Activated naive CD4-positive, alpha-beta T cell treated with anti-CD3 and anti-CD28 coated beads, Interleukin-2, amount 50 U/mL, for 72 hours (primary cell): ENCODE data around the gene JCHAIN. TPM values are rescaled to one million over a fixed set of nuclear protein-coding genes. Genes with fewer than 3 reads are reported as not detected.
"Not testable (repeated sequence)": the region's sequence is repeated elsewhere in the genome, so short reads cannot be mapped to it uniquely, and the experiment has no call there.

Experiments
- ATAC-seq, 2 donors: fragments of 150-1000 bp; cut with Tn5 transposase; 2 replicates each; pipeline ENCODE4 v1.10.0; 2021; ENCODE audit warnings: mild to moderate bottlenecking in 2 of 2, moderate library complexity in 2 of 2
- DNase-seq, 2 donors: peaks; one replicate each; pipeline ENCODE4 v3.0.0; 2021 to 2022; ENCODE audit warnings: low spot score in 2 of 2
- H3K27ac Mint-ChIP-seq, 2 donors: one replicate each; pipeline ENCODE4 v1.8.0; 2022; ENCODE audit warnings: mild to moderate bottlenecking in 2 of 2, mixed read lengths in 2 of 2
- H3K36me3 Mint-ChIP-seq, 2 donors: one replicate each; pipeline ENCODE4 v1.8.0; 2022; ENCODE audit warnings: mixed read lengths in 2 of 2
- H3K9me3 Mint-ChIP-seq, 2 donors: one replicate each; pipeline ENCODE4 v1.8.0; 2022; ENCODE audit warnings: mixed read lengths in 2 of 2
- total RNA-seq, 2 donors: library from RNA; stranded (reverse); gene quantifications; one replicate each; pipeline ENCODE4 v1.2.3, GENCODE V29; 2022

Gene JCHAIN
- total RNA-seq, 2 donors from 2014 or later, result 0.68 TPM; not detected in 1

GRCh38 chr4:70701271-70701670 is 35.0 kb upstream of the JCHAIN start:
- Mint-ChIP-seq H3K36me3 (peaks cover 0 to 5% of the 10 kb centered on the region in 2 donors), H3K9me3 (no peaks in the 10 kb centered on the region), H3K27ac (no peak overlapping the region)
- ATAC-seq (no peak), DNase-seq (no peak)

GRCh38 chr4:70700712-70701111 is 34.4 kb upstream of the JCHAIN start:
- Mint-ChIP-seq H3K36me3 (peaks cover 0 to 2% of the 10 kb centered on the region in 2 donors), H3K27ac (no peak overlapping the region)

GRCh38 chr4:70698435-70698834 is 32.1 kb upstream of the JCHAIN start:
- not testable (repeated sequence) for H3K27ac Mint-ChIP-seq, H3K36me3 Mint-ChIP-seq, DNase-seq, ATAC-seq, H3K9me3 Mint-ChIP-seq

More at GRCh38 chr4:70700712-70701111, 34.4 kb upstream of the JCHAIN start:
- DNase-seq, result no peak
- no peaks in the 10 kb centered on the region for H3K9me3 Mint-ChIP-seq
- ATAC-seq, result no peak

- H3K27ac Mint-ChIP-seq, H3K9me3 Mint-ChIP-seq, ATAC-seq, DNase-seq: not testable (repeated sequence)
- H3K36me3 Mint-ChIP-seq, result peaks cover 9 to 11% of the 10 kb centered on the region in 2 donors
Measured at GRCh38 chr4:70694633-70695032, 28.3 kb upstream of the JCHAIN start.

GRCh38 chr4:70691661-70692060 is 25.4 kb upstream of the JCHAIN start:
- no peak for DNase-seq
- Mint-ChIP-seq H3K9me3 (no peaks in the 10 kb centered on the region), H3K36me3 (peaks cover 25 to 26% of the 10 kb centered on the region in 2 donors), H3K27ac (no peak overlapping the region)
- no peak for ATAC-seq

GRCh38 chr4:70688795-70689231 is 22.5 kb upstream of the JCHAIN start:
- peak; percentile 12 to 36 for ATAC-seq
- H3K9me3 Mint-ChIP-seq, result no peaks in the 10 kb centered on the region
- DNase-seq, result no peak
- H3K36me3 Mint-ChIP-seq, result peaks cover 25 to 26% of the 10 kb centered on the region in 2 donors
- peak overlapping the region; percentile 94 to 100 for H3K27ac Mint-ChIP-seq

GRCh38 chr4:70687821-70688794 is 21.8 kb upstream of the JCHAIN start, which contains the start of gene UTP3:
Gene UTP3 (plus strand): TSS chr4:70688532. CDS start chr4:70688678, 146 bp downstream.
- peaks cover 25 to 26% of the 10 kb centered on the region in 2 donors for H3K36me3 Mint-ChIP-seq
- ATAC-seq (peak; percentile 88 to 93), DNase-seq (peak; percentile 89 to 94)
- peak within 1 kb of the TSS; percentile 94 to 100 for H3K27ac Mint-ChIP-seq
- H3K9me3 Mint-ChIP-seq, result no peaks in the 10 kb centered on the region

- peak in 1 of 2 donors; percentile 0 for ATAC-seq
- H3K27ac Mint-ChIP-seq, result peak overlapping the region; percentile 94 to 100
- DNase-seq, result no peak
- no peaks in the 10 kb centered on the region for H3K9me3 Mint-ChIP-seq
- H3K36me3 Mint-ChIP-seq, result peaks cover 25 to 26% of the 10 kb centered on the region in 2 donors
Measured at GRCh38 chr4:70687392-70687791, 21.1 kb upstream of the JCHAIN start.

- ATAC-seq, H3K9me3 Mint-ChIP-seq, H3K27ac Mint-ChIP-seq, DNase-seq, H3K36me3 Mint-ChIP-seq: not testable (repeated sequence)
Measured at GRCh38 chr4:70682142-70682541, 15.8 kb upstream of the JCHAIN start.

- no peak for DNase-seq
- ATAC-seq, result no peak
- Mint-ChIP-seq H3K9me3 (no peaks in the 10 kb centered on the region), H3K27ac (no peak overlapping the region), H3K36me3 (no peaks in the 10 kb centered on the region)
Measured at GRCh38 chr4:70681704-70682103, 15.4 kb upstream of the JCHAIN start.

GRCh38 chr4:70680934-70681333 is 14.6 kb upstream of the JCHAIN start:
- ATAC-seq, result no peak
- Mint-ChIP-seq H3K9me3 (no peaks in the 10 kb centered on the region), H3K27ac (no peak overlapping the region), H3K36me3 (no peaks in the 10 kb centered on the region)
- DNase-seq, result no peak

- ATAC-seq (no peak), DNase-seq (no peak)
- Mint-ChIP-seq H3K9me3 (no peaks in the 10 kb centered on the region), H3K36me3 (no peaks in the 10 kb centered on the region), H3K27ac (no peak overlapping the region)
Measured at GRCh38 chr4:70678383-70678999, 12.2 kb upstream of the JCHAIN start.

- DNase-seq (no peak), ATAC-seq (no peak)
- H3K27ac Mint-ChIP-seq, result no peak overlapping the region
Measured at GRCh38 chr4:70676554-70677090, 10.3 kb upstream of the JCHAIN start.

GRCh38 chr4:70674731-70675130 is 8.4 kb upstream of the JCHAIN start:
- DNase-seq, result no peak
- H3K36me3 Mint-ChIP-seq, result no peaks in the 10 kb centered on the region
- ATAC-seq, result no peak
- H3K27ac Mint-ChIP-seq, result no peak overlapping the region
- H3K9me3 Mint-ChIP-seq, result no peaks in the 10 kb centered on the region

More at GRCh38 chr4:70676554-70677090, 10.3 kb upstream of the JCHAIN start:
- no peaks in the 10 kb centered on the region for H3K36me3 Mint-ChIP-seq
- no peaks in the 10 kb centered on the region for H3K9me3 Mint-ChIP-seq

- Mint-ChIP-seq H3K27ac (no peak overlapping the region), H3K9me3 (no peaks in the 10 kb centered on the region), H3K36me3 (no peaks in the 10 kb centered on the region)
- no peak for ATAC-seq
- DNase-seq, result no peak
Measured at GRCh38 chr4:70674191-70674590, 7.9 kb upstream of the JCHAIN start.

- H3K36me3 Mint-ChIP-seq, result no peaks in the 10 kb centered on the region
- no peak overlapping the region for H3K27ac Mint-ChIP-seq
- no peak for DNase-seq
- no peak for ATAC-seq
- H3K9me3 Mint-ChIP-seq, result no peaks in the 10 kb centered on the region
Measured at GRCh38 chr4:70671091-70671490, 4.8 kb upstream of the JCHAIN start.
